NT2/D1 (cell line): Measurements from ENCODE around the gene MTM1.

ENCODE experiments used
- SUZ12 ChIP-seq: IDR thresholded peaks from 2 replicates; pipeline ENCODE4 v1.6.1; 2011; ENCODE audit not compliant: insufficient read length, insufficient read depth; ENCODE audit errors: extremely low read depth
- YY1 ChIP-seq: IDR thresholded peaks from 2 replicates; pipeline ENCODE4 v1.6.1; 2011; ENCODE audit not compliant: insufficient read length, insufficient read depth
- ZNF274 ChIP-seq: IDR thresholded peaks from 2 replicates; pipeline ENCODE4 v1.6.1; 2011; ENCODE audit warnings: mild to moderate bottlenecking, low read depth, low read length

- TF ChIP-seq SUZ12, result no peak
- TF ChIP-seq ZNF274, result no peak
- no peak for TF ChIP-seq YY1
Measured at GRCh38 chrX:150577174-150577573, 8.8 kb downstream of the MTM1 start.
